HepG2 (cell line): ENCODE measurements around the gene SETD3. TPM values are rescaled to one million over a fixed set of nuclear protein-coding genes. Genes with fewer than 3 reads are reported as not detected.

Experiments used
- ATAC-seq: fragments of 200-7000 bp; cut with Tn5 transposase; 3 replicates; pipeline ENCODE4 v1.9.1; 2020; ENCODE audit warnings: mild to moderate bottlenecking, moderate library complexity
- BruUV-seq: library from RNA; stranded (reverse); fragments of 400-500 nt; replicated peaks from 2 replicates; lab custom pipeline; 2021; lab: Mats Ljungman, UMichigan
- CTCF ChIA-PET: fragments of 300-600 bp; formaldehyde crosslinking; extraction: SDS; loops from one replicate; lab custom pipeline; 2021; ENCODE audit warnings: low total read pairs, inconsistent platforms, low intra/inter-chr PET ratio; lab: Yijun Ruan, JAX
- POLR2A ChIA-PET: fragments of 350-600 bp; sonication (Branson Sonifier 250); formaldehyde crosslinking; loops from one replicate; lab custom pipeline; 2020; ENCODE audit warnings: antibody characterized with exemption, inconsistent platforms; lab: Yijun Ruan, JAX
- DNase-seq: peaks from one replicate; pipeline ENCODE4 v3.0.0-alpha.2; 2015; ENCODE audit warnings: low spot score
- FAIRE-seq: peaks from 3 replicates; lab custom pipeline; 2011; peaks lifted over from hg19 to GRCh38; lab: Jason Lieb, UNC
- H2AFZ ChIP-seq: one replicate; pipeline ENCODE4 v1.6.1; 2011; ENCODE audit warnings: low read length, inconsistent platforms
- H3K27ac ChIP-seq: fragments of 300-600 bp; 3 replicates; pipeline ENCODE4 v1.8.0; 2011; ENCODE audit warnings: mixed run types, mild to moderate bottlenecking, mixed read lengths, low read length, inconsistent platforms; ENCODE audit not compliant: insufficient read depth; ENCODE audit errors: extremely low read length
- H3K27me3 ChIP-seq, 2 experiments: fragments of 200-600 bp in 1 of 2; 2 replicates in 1 of 2; 3 replicates in 1 of 2; pipeline versions ENCODE4 v1.6.0 to v1.8.0; 2011; ENCODE audit warnings: low read length in 2 of 2, mild to moderate bottlenecking in 2 of 2, moderate library complexity in 2 of 2, inconsistent platforms in 1 of 2; ENCODE audit not compliant: insufficient read depth in 2 of 2, control insufficient read depth in 1 of 2
- H3K36me3 ChIP-seq, 2 experiments: fragments of 200-600 bp in 1 of 2; replicated peaks in 1 of 2; 2 replicates in 1 of 2; 3 replicates in 1 of 2; pipeline versions ENCODE4 v1.5.1 to v1.8.0; 2011; ENCODE audit warnings: low read length in 2 of 2, inconsistent platforms in 1 of 2; ENCODE audit not compliant: insufficient read depth in 2 of 2, control insufficient read depth in 1 of 2
- H3K4me1 ChIP-seq: 2 replicates; pipeline ENCODE4 v1.5.1; 2012; ENCODE audit warnings: low read length, inconsistent platforms; ENCODE audit not compliant: insufficient read depth
- H3K4me2 ChIP-seq: 2 replicates; pipeline ENCODE4 v1.6.0; 2011; ENCODE audit warnings: low read depth, low read length, inconsistent platforms
- H3K4me3 ChIP-seq, 3 experiments: fragments of 200-600 bp in 1 of 3; sonication (generic), shearing (Covaris generic) in 1 of 3; replicated peaks in 1 of 3; 2 replicates each; pipeline ENCODE4 v1.5.1; 2011 to 2016; ENCODE audit warnings: low read length in 3 of 3, inconsistent platforms in 2 of 3, low read depth in 2 of 3, mild to moderate bottlenecking in 2 of 3, control low read depth in 1 of 3, mixed read lengths in 1 of 3; ENCODE audit not compliant: insufficient read depth in 1 of 3
- H3K79me2 ChIP-seq: one replicate; pipeline ENCODE4 v1.6.1; 2011; ENCODE audit warnings: low read length, inconsistent platforms; ENCODE audit not compliant: insufficient read depth
- H3K9ac ChIP-seq: 2 replicates; pipeline ENCODE4 v1.6.0; 2011; ENCODE audit warnings: mild to moderate bottlenecking, low read depth, low read length, inconsistent platforms; ENCODE audit not compliant: insufficient read depth
- H3K9me3 ChIP-seq: 2 replicates; pipeline ENCODE4 v1.5.1; 2012; ENCODE audit warnings: mild to moderate bottlenecking, low read length
- H4K20me1 ChIP-seq: 2 replicates; pipeline ENCODE4 v1.6.0; 2011; ENCODE audit warnings: inconsistent platforms, mild to moderate bottlenecking, low read length, moderate library complexity; ENCODE audit not compliant: insufficient read depth
- ATF4 ChIP-seq, 2 experiments: fragments of 450-650 bp in 1 of 2; sonication (generic) in 1 of 2; formaldehyde crosslinking; IDR thresholded peaks; 2 replicates each; pipeline versions ENCODE4 v1.5.0 to v1.8.0; 2020 to 2022; ENCODE audit warnings: mild to moderate bottlenecking in 1 of 2, missing genetic modification reagents in 1 of 2
- ATF7-NPFF ChIP-seq: sonication (generic); formaldehyde crosslinking; IDR thresholded peaks from 2 replicates; pipeline ENCODE4 v1.8.1; 2023; ENCODE audit warnings: mild to moderate bottlenecking, low read depth, missing genetic modification reagents, moderate library complexity
- ATRX ChIP-seq: sonication (generic); formaldehyde crosslinking; IDR thresholded peaks from 2 replicates; pipeline ENCODE4 v1.4.0; 2020; ENCODE audit warnings: missing genetic modification reagents, borderline replicate concordance
- CEBPB ChIP-seq: IDR thresholded peaks from 2 replicates; pipeline ENCODE4 v1.6.1; 2011; ENCODE audit warnings: low read depth, low read length, improper control_type of control experiment, borderline replicate concordance
- CEBPG ChIP-seq: IDR thresholded peaks from 2 replicates; pipeline ENCODE4 v1.6.1; 2016
- HES4 ChIP-seq: sonication (generic); formaldehyde crosslinking; IDR thresholded peaks from 2 replicates; pipeline ENCODE4 v1.9.0; 2021; ENCODE audit warnings: mild to moderate bottlenecking, missing genetic modification reagents, borderline replicate concordance
- MXD4 ChIP-seq: IDR thresholded peaks from 2 replicates; pipeline ENCODE4 v1.6.1; 2016; ENCODE audit warnings: mild to moderate bottlenecking, missing biosample characterization, missing genetic modification reagents
- ZNF83 ChIP-seq: sonication (generic); formaldehyde crosslinking; IDR thresholded peaks from 2 replicates; pipeline ENCODE4 v1.4.0; 2020; ENCODE audit warnings: missing genetic modification reagents, mild to moderate bottlenecking, borderline replicate concordance
- WGBS: methylation state at CpG from one replicate; pipeline ENCODE4 v1.1.6; 2017; ENCODE audit warnings: low lambda C conversion rate; 5-methylcytosine and 5-hydroxymethylcytosine counted together
- in situ Hi-C: cut with HindIII; loops from 2 replicates; pipeline ENCODE4 v1.10.0; 2017; ENCODE audit warnings: low pct_unique_long_range_greater_than_20kb; ENCODE audit not compliant: extremely low pct_ligation_motif_present
- intact Hi-C: fragments of 100-400 bp; cut with micrococcal nuclease; formaldehyde crosslinking; loops from one replicate; pipeline ENCODE4 v1.10.0; 2022; ENCODE audit not compliant: unreplicated experiment
- polyA plus RNA-seq, 8 experiments: library from polyadenylated mRNA; depleted of rRNA in 3 of 8; stranded (reverse) in 7 of 8; unstranded in 1 of 8; fragments of >200 nt; fragmentation: Illumina TruSeq in 4 of 8; extraction: Trizol in 4 of 8; gene quantifications; 2 replicates each; pipeline versions ENCODE4 v1.2.1 to v1.2.3, GENCODE V29; 2011 to 2016; ENCODE audit warnings: low read depth in 4 of 8, missing spikeins in 1 of 8, mixed read lengths in 1 of 8; ENCODE audit not compliant: insufficient read depth in 1 of 8
- total RNA-seq, 5 experiments: library from RNA; depleted of rRNA; stranded (reverse); fragments of >200 nt; fragmentation: Illumina TruSeq; extraction: Trizol; gene quantifications; 2 replicates each; pipeline ENCODE4 v1.2.3, GENCODE V29; 2016; ENCODE audit warnings: low read depth in 1 of 5
- TF ChIP-seq, protein P1 (sequence below): sonication (generic); formaldehyde crosslinking; IDR thresholded peaks from 2 replicates; pipeline ENCODE4 v1.4.0; 2020; ENCODE audit warnings: missing genetic modification reagents, mild to moderate bottlenecking, borderline replicate concordance
- TF ChIP-seq, protein P2 (sequence below): sonication (generic); formaldehyde crosslinking; IDR thresholded peaks from 2 replicates; pipeline ENCODE4 v1.4.0; 2020; ENCODE audit warnings: missing genetic modification reagents

SETD3 gene
- total and polyA plus RNA-seq, 2 of the 13 experiments (the other 11 are each of a cell fraction or from before 2014, with no cell fraction given) = 30.3 to 67.1 TPM

DNA sequence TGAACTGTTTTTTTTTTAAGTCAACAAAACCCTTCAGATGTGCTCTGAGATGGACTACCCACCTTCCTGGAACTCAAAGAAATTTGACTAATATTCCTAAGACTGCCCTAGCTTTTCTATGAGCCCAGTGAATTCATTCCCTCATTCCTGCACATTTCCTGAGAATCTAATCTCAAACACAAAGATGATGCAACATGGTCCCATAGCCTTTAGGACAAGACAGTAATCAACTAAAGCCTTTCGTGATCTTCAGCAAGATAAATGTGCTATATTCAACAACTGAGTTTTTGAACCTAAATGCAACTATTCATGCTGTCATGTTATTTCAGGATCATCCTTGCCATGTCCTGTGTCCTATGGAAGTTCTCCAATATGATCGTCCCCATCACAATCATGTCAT lies 5.0 kb downstream of the SETD3 start:
- Histone ChIP-seq H3K27ac (peak overlapping the region; percentile 31), H3K36me3 (no peaks in the 10 kb centered on the region), H2AFZ (no peak overlapping the region), H4K20me1 (peaks cover 18% of the 10 kb centered on the region), H3K79me2 (peaks cover 95% of the 10 kb centered on the region), H3K9me3 (no peaks in the 10 kb centered on the region), H3K9ac (no peak overlapping the region), H3K27me3 (no peaks in the 10 kb centered on the region; a peak in 1 of 5 replicates), H3K4me3 (no peak overlapping the region)
- in situ Hi-C loops = no loop called here
- WGBS = 100% methylated on average over 2 of the region's 2 CpGs
- POLR2A ChIA-PET = no interaction called here
- peak; percentile 78 for TF ChIP-seq CEBPG (CRISPR knock-in tag)
- peak; percentile 40; the same call in 1 of the 2 replicates for TF ChIP-seq CEBPB
- peak in 1 of 2 experiments; percentile 65; a peak in 2 of 4 replicates for TF ChIP-seq ATF4 (CRISPR knock-in tag; IDR thresholded peaks at IDR 0.05)
- no peak for TF ChIP-seq ATRX (CRISPR knock-in tag)
- TF ChIP-seq ATF7-NPFF (CRISPR knock-in tag) = no peak
- TF ChIP-seq, all 625 proteins: peak for 3
- no TSS peak for BruUV-seq
- CTCF ChIA-PET = no interaction called here
- Histone ChIP-seq H3K4me1 (peaks cover 36% of the 10 kb centered on the region), H3K4me2 (no peak overlapping the region; the same call in 1 of the 2 replicates)
- intact Hi-C loops = loop anchor here (5.0 kb wide), 1 partner anchor 578 kb away; no protein-coding TSS in a partner anchor
- DNase-seq (no peak), FAIRE-seq (peak; percentile 49), ATAC-seq (no peak)

GRCh38 chr14:99475179-99475578 lies 5.5 kb downstream of the SETD3 start:
- FAIRE-seq = peak; percentile 26

More at GRCh38 chr14:99475179-99475578, 5.5 kb downstream of the SETD3 start:
- Histone ChIP-seq H2AFZ (no peak overlapping the region), H3K79me2 (peaks cover 100% of the 10 kb centered on the region), H3K9ac (no peak overlapping the region), H3K4me1 (peaks cover 36% of the 10 kb centered on the region), H3K4me3 (no peak overlapping the region), H4K20me1 (peaks cover 18% of the 10 kb centered on the region), H3K9me3 (no peaks in the 10 kb centered on the region), H3K36me3 (no peaks in the 10 kb centered on the region), H3K27me3 (no peaks in the 10 kb centered on the region; a peak in 1 of 5 replicates), H3K27ac (peak overlapping the region; percentile 31), H3K4me2 (peak overlapping the region; percentile 15; the same call in 1 of the 2 replicates)
- WGBS = 89% methylated on average over 9 of the region's 9 CpGs
- no TSS peak for BruUV-seq
- DNase-seq (no peak), ATAC-seq (peak; percentile 26; the same call in 1 of the 3 replicates)
- TF ChIP-seq ZNF83 (CRISPR knock-in tag) (0 out of 2 replicates have a peak, but pooled peaks have one; percentile 75), HES4 (CRISPR knock-in tag) (no peak), MXD4 (CRISPR knock-in tag) (no peak)
- TF ChIP-seq, protein P1, sequence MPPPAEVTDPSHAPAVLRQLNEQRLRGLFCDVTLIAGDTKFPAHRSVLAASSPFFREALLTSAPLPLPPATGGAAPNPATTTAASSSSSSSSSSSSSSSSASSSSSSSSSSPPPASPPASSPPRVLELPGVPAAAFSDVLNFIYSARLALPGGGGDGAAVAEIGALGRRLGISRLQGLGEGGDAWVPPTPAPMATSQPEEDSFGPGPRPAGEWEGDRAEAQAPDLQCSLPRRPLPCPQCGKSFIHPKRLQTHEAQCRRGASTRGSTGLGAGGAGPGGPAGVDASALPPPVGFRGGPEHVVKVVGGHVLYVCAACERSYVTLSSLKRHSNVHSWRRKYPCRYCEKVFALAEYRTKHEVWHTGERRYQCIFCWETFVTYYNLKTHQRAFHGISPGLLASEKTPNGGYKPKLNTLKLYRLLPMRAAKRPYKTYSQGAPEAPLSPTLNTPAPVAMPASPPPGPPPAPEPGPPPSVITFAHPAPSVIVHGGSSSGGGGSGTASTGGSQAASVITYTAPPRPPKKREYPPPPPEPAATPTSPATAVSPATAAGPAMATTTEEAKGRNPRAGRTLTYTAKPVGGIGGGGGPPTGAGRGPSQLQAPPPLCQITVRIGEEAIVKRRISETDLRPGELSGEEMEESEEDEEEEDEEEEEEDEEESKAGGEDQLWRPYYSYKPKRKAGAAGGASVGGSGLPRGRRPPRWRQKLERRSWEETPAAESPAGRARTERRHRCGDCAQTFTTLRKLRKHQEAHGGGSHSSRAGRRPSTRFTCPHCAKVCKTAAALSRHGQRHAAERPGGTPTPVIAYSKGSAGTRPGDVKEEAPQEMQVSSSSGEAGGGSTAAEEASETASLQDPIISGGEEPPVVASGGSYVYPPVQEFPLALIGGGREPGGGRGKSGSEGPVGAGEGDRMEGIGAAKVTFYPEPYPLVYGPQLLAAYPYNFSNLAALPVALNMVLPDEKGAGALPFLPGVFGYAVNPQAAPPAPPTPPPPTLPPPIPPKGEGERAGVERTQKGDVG = no peak
- TF ChIP-seq, protein P2, sequence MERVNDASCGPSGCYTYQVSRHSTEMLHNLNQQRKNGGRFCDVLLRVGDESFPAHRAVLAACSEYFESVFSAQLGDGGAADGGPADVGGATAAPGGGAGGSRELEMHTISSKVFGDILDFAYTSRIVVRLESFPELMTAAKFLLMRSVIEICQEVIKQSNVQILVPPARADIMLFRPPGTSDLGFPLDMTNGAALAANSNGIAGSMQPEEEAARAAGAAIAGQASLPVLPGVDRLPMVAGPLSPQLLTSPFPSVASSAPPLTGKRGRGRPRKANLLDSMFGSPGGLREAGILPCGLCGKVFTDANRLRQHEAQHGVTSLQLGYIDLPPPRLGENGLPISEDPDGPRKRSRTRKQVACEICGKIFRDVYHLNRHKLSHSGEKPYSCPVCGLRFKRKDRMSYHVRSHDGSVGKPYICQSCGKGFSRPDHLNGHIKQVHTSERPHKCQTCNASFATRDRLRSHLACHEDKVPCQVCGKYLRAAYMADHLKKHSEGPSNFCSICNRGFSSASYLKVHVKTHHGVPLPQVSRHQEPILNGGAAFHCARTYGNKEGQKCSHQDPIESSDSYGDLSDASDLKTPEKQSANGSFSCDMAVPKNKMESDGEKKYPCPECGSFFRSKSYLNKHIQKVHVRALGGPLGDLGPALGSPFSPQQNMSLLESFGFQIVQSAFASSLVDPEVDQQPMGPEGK = no peak
- CTCF ChIA-PET = no interaction called here
- intact Hi-C loops (loop anchor here (5.0 kb wide), 1 partner anchor 578 kb away; no protein-coding TSS in a partner anchor), in situ Hi-C loops (no loop called here)
- POLR2A ChIA-PET = no interaction called here
